ENCODE results near the gene RAD51B.

RAD51B gene

GRCh38 chr14:68568907-68569897 lies 749.6 kb downstream of the RAD51B start:
- Histone ChIP-seq H3K9me3 (ENCODE audit: severe bottlenecking) (no peaks in the 10 kb centered on the region), H3K27ac (ENCODE audit: poor library complexity, severe bottlenecking) (no peak overlapping the region), H3K4me1 (ENCODE audit: insufficient read depth, poor library complexity, severe bottlenecking) (no peaks in the 10 kb centered on the region), H3K4me3 (ENCODE audit: severe bottlenecking) (no peak overlapping the region), H3K27me3 (ENCODE audit: insufficient read depth, poor library complexity, severe bottlenecking) (no peaks in the 10 kb centered on the region), H3K36me3 (ENCODE audit: low read depth) (no peaks in the 10 kb centered on the region)
- DNase-seq (ENCODE audit: low spot score) (no peak), ATAC-seq (ENCODE audit: low read depth) (no peak)
- TF ChIP-seq CTCF (IDR thresholded peaks at IDR 0.05; ENCODE audit: poor library complexity, severe bottlenecking), result no peak

GRCh38 chr14:68569970-68570409 lies 750.4 kb downstream of the RAD51B start:
- no peak overlapping the region for H3K4me3 ChIP-seq (ENCODE audit: severe bottlenecking)

GRCh38 chr14:68571114-68571591 lies 751.6 kb downstream of the RAD51B start:
- no peak for ATAC-seq (ENCODE audit: low read depth)
- H3K27ac ChIP-seq (ENCODE audit: poor library complexity, severe bottlenecking), result no peak overlapping the region
- no peak overlapping the region for H3K4me3 ChIP-seq (ENCODE audit: severe bottlenecking)
- DNase-seq (ENCODE audit: low spot score), result no peak
- no peaks in the 10 kb centered on the region for H3K36me3 ChIP-seq (ENCODE audit: low read depth)
- H3K9me3 ChIP-seq (ENCODE audit: severe bottlenecking), result no peaks in the 10 kb centered on the region
- no peak for TF ChIP-seq CTCF (IDR thresholded peaks at IDR 0.05; ENCODE audit: poor library complexity, severe bottlenecking)
- H3K27me3 ChIP-seq (ENCODE audit: insufficient read depth, poor library complexity, severe bottlenecking), result no peaks in the 10 kb centered on the region
- H3K4me1 ChIP-seq (ENCODE audit: insufficient read depth, poor library complexity, severe bottlenecking), result peaks cover 5% of the 10 kb centered on the region

More at GRCh38 chr14:68569970-68570409, 750.4 kb downstream of the RAD51B start:
- Histone ChIP-seq H3K9me3 (ENCODE audit: severe bottlenecking) (no peaks in the 10 kb centered on the region), H3K27me3 (ENCODE audit: insufficient read depth, poor library complexity, severe bottlenecking) (no peaks in the 10 kb centered on the region), H3K36me3 (ENCODE audit: low read depth) (no peaks in the 10 kb centered on the region), H3K4me1 (ENCODE audit: insufficient read depth, poor library complexity, severe bottlenecking) (no peaks in the 10 kb centered on the region), H3K27ac (ENCODE audit: poor library complexity, severe bottlenecking) (no peak overlapping the region)
- no peak for ATAC-seq (ENCODE audit: low read depth)
- no peak for TF ChIP-seq CTCF (IDR thresholded peaks at IDR 0.05; ENCODE audit: poor library complexity, severe bottlenecking)
- no peak for DNase-seq (ENCODE audit: low spot score)

- DNase-seq (ENCODE audit: low spot score) (no peak), ATAC-seq (ENCODE audit: low read depth) (no peak)
- H3K36me3 ChIP-seq (ENCODE audit: low read depth), result no peaks in the 10 kb centered on the region
- H3K4me1 ChIP-seq (ENCODE audit: insufficient read depth, poor library complexity, severe bottlenecking), result peaks cover 14% of the 10 kb centered on the region
- no peak for TF ChIP-seq CTCF (IDR thresholded peaks at IDR 0.05; ENCODE audit: poor library complexity, severe bottlenecking)
- no peaks in the 10 kb centered on the region for H3K27me3 ChIP-seq (ENCODE audit: insufficient read depth, poor library complexity, severe bottlenecking)
- H3K9me3 ChIP-seq (ENCODE audit: severe bottlenecking), result no peaks in the 10 kb centered on the region
- H3K4me3 ChIP-seq (ENCODE audit: severe bottlenecking), result no peak overlapping the region
- H3K27ac ChIP-seq (ENCODE audit: poor library complexity, severe bottlenecking), result no peak overlapping the region
Observed at GRCh38 chr14:68571928-68572525, 752.4 kb downstream of the RAD51B start.

Data from RWPE2 (cell line).